Activated CD8-positive, alpha-beta memory T cell treated with anti-CD3 and anti-CD28 coated beads, Interleukin-2, amount 10 ng/mL, durations not matched to agents 7 days and 5 days (primary cell): ENCODE measurements around the gene PDGFRA. TPM values are rescaled to one million over a fixed set of nuclear protein-coding genes. Genes with fewer than 3 reads are reported as not detected.
"Not testable (repeated sequence)": the region's sequence is repeated elsewhere in the genome, so short reads cannot be mapped to it uniquely, and the experiment has no call there.

Experiments used
- ATAC-seq: fragments of 150-1000 bp; cut with Tn5 transposase; one replicate; pipeline ENCODE4 v1.10.0; 2021; ENCODE audit warnings: moderate library complexity
- CTCF ChIA-PET: fragments of 350-600 bp; sonication (Branson Sonifier 250); formaldehyde crosslinking; loops from one replicate; lab custom pipeline; 2021; ENCODE audit warnings: antibody characterized with exemption; lab: Charles Lee
- DNase-seq: peaks from one replicate; pipeline ENCODE4 v3.0.0-alpha.2; 2020
- H3K27ac Mint-ChIP-seq: one replicate; pipeline ENCODE4 v1.8.0; 2021; ENCODE audit warnings: mild to moderate bottlenecking, mixed read lengths
- H3K27me3 Mint-ChIP-seq: one replicate; pipeline ENCODE4 v1.8.0; 2021; ENCODE audit warnings: mixed read lengths
- H3K36me3 Mint-ChIP-seq: one replicate; pipeline ENCODE4 v1.8.0; 2021; ENCODE audit warnings: mild to moderate bottlenecking, mixed read lengths
- H3K4me1 Mint-ChIP-seq: one replicate; pipeline ENCODE4 v1.8.0; 2021; ENCODE audit warnings: mixed read lengths
- H3K4me3 Mint-ChIP-seq: one replicate; pipeline ENCODE4 v1.8.0; 2021; ENCODE audit warnings: mild to moderate bottlenecking, moderate library complexity, mixed read lengths
- H3K9me3 Mint-ChIP-seq: one replicate; pipeline ENCODE4 v1.8.0; 2022; ENCODE audit warnings: low read depth, mixed read lengths
- total RNA-seq, 2 experiments: library from RNA; stranded (reverse); gene quantifications; one replicate each; pipeline ENCODE4 v1.2.3, GENCODE V29; 2021

The PDGFRA gene
- total RNA-seq, 2 experiments from 2014 or later = not detected

GRCh38 chr4:54322818-54323417 lies 93.8 kb downstream of the PDGFRA start:
- ATAC-seq (peak; percentile 23), DNase-seq (peak; percentile 60)
- CTCF ChIA-PET = no interaction called here
- H3K9me3 Mint-ChIP-seq = no peaks in the 10 kb centered on the region
- H3K4me3 Mint-ChIP-seq = no peak overlapping the region
- H3K36me3 Mint-ChIP-seq = no peaks in the 10 kb centered on the region
- H3K27me3 Mint-ChIP-seq = no peaks in the 10 kb centered on the region
- H3K4me1 Mint-ChIP-seq = peaks cover 4% of the 10 kb centered on the region
- no peak overlapping the region for H3K27ac Mint-ChIP-seq

GRCh38 chr4:54330896-54331295 lies 101.8 kb downstream of the PDGFRA start:
- ATAC-seq = no peak
- no peak overlapping the region for H3K4me3 Mint-ChIP-seq
- DNase-seq = no peak
- no peaks in the 10 kb centered on the region for H3K4me1 Mint-ChIP-seq
- H3K27me3 Mint-ChIP-seq = peaks cover 2% of the 10 kb centered on the region
- H3K9me3 Mint-ChIP-seq = no peaks in the 10 kb centered on the region
- H3K27ac Mint-ChIP-seq = no peak overlapping the region
- CTCF ChIA-PET = no interaction called here
- no peaks in the 10 kb centered on the region for H3K36me3 Mint-ChIP-seq

GRCh38 chr4:54332542-54332941 lies 103.4 kb downstream of the PDGFRA start:
- no peak overlapping the region for H3K4me3 Mint-ChIP-seq
- H3K27ac Mint-ChIP-seq = no peak overlapping the region
- H3K4me1 Mint-ChIP-seq = no peaks in the 10 kb centered on the region
- no peaks in the 10 kb centered on the region for H3K9me3 Mint-ChIP-seq
- ATAC-seq = no peak
- H3K36me3 Mint-ChIP-seq = no peaks in the 10 kb centered on the region
- CTCF ChIA-PET = interaction anchor here (1.7 kb wide), 1 partner anchor 14 kb away, joined by 4 read pairs; no protein-coding TSS in a partner anchor
- peaks cover 2% of the 10 kb centered on the region for H3K27me3 Mint-ChIP-seq
- no peak for DNase-seq

- Mint-ChIP-seq H3K27ac (no peak overlapping the region), H3K4me3 (no peak overlapping the region), H3K9me3 (no peaks in the 10 kb centered on the region), H3K27me3 (peaks cover 2% of the 10 kb centered on the region), H3K4me1 (no peaks in the 10 kb centered on the region), H3K36me3 (no peaks in the 10 kb centered on the region)
- ATAC-seq = no peak
- no peak for DNase-seq
- CTCF ChIA-PET = interaction anchor here (0.8 to 1.7 kb wide), 2 partner anchors 15 to 835 kb away, joined by 3 to 4 read pairs; no protein-coding TSS in a partner anchor
Measured at GRCh38 chr4:54333657-54334056, 104.6 kb downstream of the PDGFRA start.

GRCh38 chr4:54334769-54335168 lies 105.7 kb downstream of the PDGFRA start:
- H3K4me3 Mint-ChIP-seq, DNase-seq, H3K4me1 Mint-ChIP-seq, H3K27ac Mint-ChIP-seq, H3K36me3 Mint-ChIP-seq, CTCF ChIA-PET, H3K27me3 Mint-ChIP-seq, ATAC-seq, H3K9me3 Mint-ChIP-seq: not testable (repeated sequence)

- Mint-ChIP-seq H3K36me3 (no peaks in the 10 kb centered on the region), H3K4me1 (no peaks in the 10 kb centered on the region), H3K4me3 (no peak overlapping the region), H3K9me3 (no peaks in the 10 kb centered on the region), H3K27ac (no peak overlapping the region), H3K27me3 (peaks cover 2% of the 10 kb centered on the region)
- DNase-seq (no peak), ATAC-seq (no peak)
- CTCF ChIA-PET = no interaction called here
Measured at GRCh38 chr4:54337009-54337408, 107.9 kb downstream of the PDGFRA start.

- H3K4me3 Mint-ChIP-seq, H3K36me3 Mint-ChIP-seq, CTCF ChIA-PET, H3K4me1 Mint-ChIP-seq, DNase-seq, ATAC-seq, H3K27ac Mint-ChIP-seq, H3K9me3 Mint-ChIP-seq: not testable (repeated sequence)
- H3K27me3 Mint-ChIP-seq = peaks cover 11% of the 10 kb centered on the region
Measured at GRCh38 chr4:54342067-54342466, 113.0 kb downstream of the PDGFRA start.

Other genes starting within 250 kb of the PDGFRA start
- gene CHIC2, start 164.7 kb upstream of the PDGFRA start, total RNA-seq = 10 to 100 TPM; 12.6 to 16.2 TPM
- gene GSX2, start 129.1 kb upstream of the PDGFRA start, total RNA-seq = not detected